ENCODE data around the gene VCY. TPM values are rescaled to one million over a fixed set of nuclear protein-coding genes. Genes with fewer than 3 reads are reported as not detected.
"Not testable (repeated sequence)": the region's sequence is repeated elsewhere in the genome, so short reads cannot be mapped to it uniquely, and the experiment has no call there.

VCY gene
- not detected for total RNA-seq
- not detected for total RNA-seq (2013)

- H3K4me3 ChIP-seq (ENCODE audit: low read length); H3K9me3 Mint-ChIP-seq; H3K27me3 ChIP-seq (ENCODE audit: control insufficient read depth, insufficient read depth, low read length); H3K9me3 ChIP-seq (ENCODE audit: control insufficient read depth, insufficient read depth, low read length); H3K36me3 ChIP-seq (ENCODE audit: control insufficient read depth, insufficient read depth, low read length); H3K4me1 ChIP-seq (ENCODE audit: control insufficient read depth, insufficient read depth, low read length); H3K27me3 Mint-ChIP-seq (ENCODE audit: low read depth in 2 of 2); DNase-seq; H3K27ac Mint-ChIP-seq; ATAC-seq; H3K36me3 Mint-ChIP-seq; H3K4me1 Mint-ChIP-seq; H3K27ac ChIP-seq (ENCODE audit: low read length); intact Hi-C loops (cut with micrococcal nuclease); H3K4me3 Mint-ChIP-seq: not testable (repeated sequence)
- no CpG with 5 or more reads among the region's 19 CpGs for WGBS (ENCODE audit: insufficient coverage)
These were observed at the start of gene VCY for GRCh38 chrY:13986373-13986772. TSS of gene VCY (minus strand) at chrY:13986473. CDS start at chrY:13986440, 33 bp downstream.

- H3K27ac ChIP-seq (ENCODE audit: low read length); H3K4me3 ChIP-seq (ENCODE audit: low read length); H3K4me1 Mint-ChIP-seq; H3K27ac Mint-ChIP-seq; H3K4me1 ChIP-seq (ENCODE audit: control insufficient read depth, insufficient read depth, low read length); intact Hi-C loops (cut with micrococcal nuclease); H3K4me3 Mint-ChIP-seq; H3K27me3 ChIP-seq (ENCODE audit: control insufficient read depth, insufficient read depth, low read length); H3K36me3 ChIP-seq (ENCODE audit: control insufficient read depth, insufficient read depth, low read length); H3K9me3 ChIP-seq (ENCODE audit: control insufficient read depth, insufficient read depth, low read length); H3K36me3 Mint-ChIP-seq; DNase-seq; H3K9me3 Mint-ChIP-seq; ATAC-seq; H3K27me3 Mint-ChIP-seq (ENCODE audit: low read depth in 2 of 2): not testable (repeated sequence)
- WGBS (ENCODE audit: insufficient coverage): no CpG with 5 or more reads among the region's 2 CpGs
These were observed 44.1 kb upstream of the VCY start for GRCh38 chrY:14030395-14030794.

GRCh38 chrY:14011916-14012315, 25.6 kb upstream of the VCY start:
- H3K9me3 ChIP-seq (ENCODE audit: control insufficient read depth, insufficient read depth, low read length); H3K4me3 ChIP-seq (ENCODE audit: low read length); H3K9me3 Mint-ChIP-seq; H3K27ac Mint-ChIP-seq; H3K36me3 Mint-ChIP-seq; DNase-seq; H3K27ac ChIP-seq (ENCODE audit: low read length); H3K4me3 Mint-ChIP-seq; H3K36me3 ChIP-seq (ENCODE audit: control insufficient read depth, insufficient read depth, low read length); H3K27me3 Mint-ChIP-seq (ENCODE audit: low read depth in 2 of 2); H3K4me1 ChIP-seq (ENCODE audit: control insufficient read depth, insufficient read depth, low read length); H3K4me1 Mint-ChIP-seq; ATAC-seq; H3K27me3 ChIP-seq (ENCODE audit: control insufficient read depth, insufficient read depth, low read length); intact Hi-C loops (cut with micrococcal nuclease): not testable (repeated sequence)
- WGBS (ENCODE audit: insufficient coverage): no CpG with 5 or more reads among the region's 2 CpGs

GRCh38 chrY:13942406-13942805, 43.9 kb downstream of the VCY start:
- H3K4me3 Mint-ChIP-seq; H3K9me3 Mint-ChIP-seq; H3K36me3 ChIP-seq (ENCODE audit: control insufficient read depth, insufficient read depth, low read length); H3K27ac Mint-ChIP-seq; ATAC-seq; H3K9me3 ChIP-seq (ENCODE audit: control insufficient read depth, insufficient read depth, low read length); H3K4me1 ChIP-seq (ENCODE audit: control insufficient read depth, insufficient read depth, low read length); H3K4me1 Mint-ChIP-seq; H3K4me3 ChIP-seq (ENCODE audit: low read length); DNase-seq; H3K36me3 Mint-ChIP-seq; H3K27me3 Mint-ChIP-seq (ENCODE audit: low read depth in 2 of 2); H3K27me3 ChIP-seq (ENCODE audit: control insufficient read depth, insufficient read depth, low read length); H3K27ac ChIP-seq (ENCODE audit: low read length); intact Hi-C loops (cut with micrococcal nuclease): not testable (repeated sequence)
- 60% methylated on average over 1 of the region's 2 CpGs for WGBS (ENCODE audit: insufficient coverage)

Other genes starting within 250 kb of the VCY start
- gene VCY1B, start 69.8 kb upstream of the VCY start, total RNA-seq: not detected

All from natural killer cell (primary cell).